Left ventricle myocardium inferior (tissue), 1 donor: ENCODE results near the gene COX4I1. TPM values are rescaled to one million over a fixed set of nuclear protein-coding genes. Genes with fewer than 3 reads are reported as not detected.

ENCODE experiments used
- DNase-seq: peaks from one replicate; pipeline ENCODE4 v3.0.0-alpha.2; 2020
- H3K27ac ChIP-seq: fragments of 200-600 bp; replicated peaks from 2 replicates; pipeline ENCODE4 v1.8.0; 2021
- H3K27me3 ChIP-seq: fragments of 200-600 bp; 2 replicates; pipeline ENCODE4 v1.8.0; 2021; ENCODE audit warnings: low read depth
- H3K36me3 ChIP-seq: fragments of 200-600 bp; 2 replicates; pipeline ENCODE4 v1.8.0; 2021
- H3K4me1 ChIP-seq: fragments of 200-600 bp; 2 replicates; pipeline ENCODE4 v1.8.0; 2021
- H3K4me3 ChIP-seq: fragments of 200-600 bp; 2 replicates; pipeline ENCODE4 v1.8.0; 2021; ENCODE audit warnings: mild to moderate bottlenecking, moderate library complexity
- H3K9me3 ChIP-seq: fragments of 200-600 bp; replicated peaks from 2 replicates; pipeline ENCODE4 v1.8.0; 2021
- CTCF ChIP-seq: fragments of 200-600 bp; IDR thresholded peaks from 2 replicates; pipeline ENCODE4 v1.8.0; 2021; ENCODE audit warnings: antibody characterized with exemption, mild to moderate bottlenecking, borderline replicate concordance
- intact Hi-C: fragments of 100-400 bp; cut with micrococcal nuclease; formaldehyde crosslinking; loops from one replicate; pipeline ENCODE4 v1.11.0; 2022
- total RNA-seq: library from RNA; stranded (reverse); fragmentation: NEBNext Ultra II Directional; extraction: Animal tissue kit (Norgen Biotek cat#: 25700); gene quantifications from one replicate; pipeline ENCODE4 v1.2.1, GENCODE V29; 2021
- donor health status: DM: no; HTN: yes; CAD: no; lungs with severe emphysema.

The COX4I1 gene
- total RNA-seq, 1 donor from 2014 or later: 1,881 TPM

GRCh38 chr16:85838876-85839585 lies 39.5 kb downstream of the COX4I1 start:
- no peak overlapping the region for H3K27ac ChIP-seq
- H3K9me3 ChIP-seq: no peaks in the 10 kb centered on the region
- H3K4me3 ChIP-seq: no peak overlapping the region
- intact Hi-C loops: no loop called here
- H3K36me3 ChIP-seq: no peaks in the 10 kb centered on the region
- no peak for TF ChIP-seq CTCF
- DNase-seq: no peak
- peaks cover 93% of the 10 kb centered on the region for H3K27me3 ChIP-seq
- no peaks in the 10 kb centered on the region for H3K4me1 ChIP-seq

DNA sequence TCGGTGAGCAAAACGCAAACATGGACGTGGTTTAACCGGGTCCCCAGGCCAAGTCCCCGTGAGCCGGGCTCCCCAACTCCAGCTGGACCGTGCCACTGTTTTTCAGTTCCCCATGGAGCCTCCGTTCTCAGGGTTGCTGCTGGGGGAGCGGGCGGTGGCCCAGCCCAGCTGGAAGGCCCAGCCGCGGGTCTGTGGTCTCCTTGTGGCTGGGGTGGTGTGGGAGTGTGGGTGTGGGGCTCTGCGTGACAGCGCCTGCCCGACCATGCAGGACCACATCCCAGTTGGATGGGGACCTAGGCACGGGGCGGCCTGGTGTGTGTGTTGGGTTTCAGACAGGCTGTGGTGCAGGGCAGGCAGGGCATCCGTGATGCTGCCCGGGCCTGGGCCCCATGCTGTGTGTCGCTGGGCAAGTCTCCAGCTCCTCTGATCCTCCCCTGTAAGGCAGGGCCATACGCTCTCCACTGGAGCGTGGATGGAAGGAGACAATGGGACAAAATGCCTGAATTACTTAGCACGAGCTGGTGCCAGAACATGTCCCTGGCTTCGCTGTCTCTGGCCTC lies 40.3 kb downstream of the COX4I1 start:
- peaks cover 94% of the 10 kb centered on the region for H3K27me3 ChIP-seq
- no peaks in the 10 kb centered on the region for H3K4me1 ChIP-seq
- DNase-seq: no peak
- intact Hi-C loops: no loop called here
- no peaks in the 10 kb centered on the region for H3K36me3 ChIP-seq
- TF ChIP-seq CTCF: no peak
- H3K27ac ChIP-seq: no peak overlapping the region
- H3K9me3 ChIP-seq: no peaks in the 10 kb centered on the region
- H3K4me3 ChIP-seq: no peak overlapping the region

- TF ChIP-seq CTCF: no peak
- no peaks in the 10 kb centered on the region for H3K4me1 ChIP-seq
- H3K4me3 ChIP-seq: no peak overlapping the region
- no peak for DNase-seq
- intact Hi-C loops: no loop called here
- no peak overlapping the region for H3K27ac ChIP-seq
- H3K27me3 ChIP-seq: peaks cover 94% of the 10 kb centered on the region
- H3K9me3 ChIP-seq: no peaks in the 10 kb centered on the region
- no peaks in the 10 kb centered on the region for H3K36me3 ChIP-seq
These were observed 40.9 kb downstream of the COX4I1 start for GRCh38 chr16:85840395-85840794.

DNA sequence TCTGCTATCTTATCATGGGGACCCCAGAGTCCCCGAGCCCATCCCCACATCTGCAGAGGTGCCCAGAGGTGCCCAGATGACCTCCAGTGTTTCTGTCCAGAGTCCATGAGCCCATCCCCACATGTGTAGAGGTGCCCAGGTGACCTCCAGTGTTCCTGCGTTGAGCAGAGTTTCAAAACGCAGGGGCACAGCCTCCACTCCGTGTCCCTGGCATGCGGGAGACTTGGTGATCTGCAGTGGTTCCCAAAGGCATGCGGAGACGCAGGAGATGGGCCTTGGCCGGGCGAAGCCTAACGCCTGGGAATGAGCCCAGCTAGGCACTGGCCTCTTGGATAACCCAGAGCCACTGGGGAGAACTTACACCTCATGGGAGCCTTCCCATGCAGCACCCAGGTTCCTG lies 41.3 kb downstream of the COX4I1 start:
- Histone ChIP-seq H3K4me1 (no peaks in the 10 kb centered on the region), H3K36me3 (no peaks in the 10 kb centered on the region), H3K4me3 (no peak overlapping the region), H3K27me3 (peaks cover 92% of the 10 kb centered on the region), H3K9me3 (no peaks in the 10 kb centered on the region), H3K27ac (no peak overlapping the region)
- DNase-seq: no peak
- no peak for TF ChIP-seq CTCF
- intact Hi-C loops: no loop called here

DNA sequence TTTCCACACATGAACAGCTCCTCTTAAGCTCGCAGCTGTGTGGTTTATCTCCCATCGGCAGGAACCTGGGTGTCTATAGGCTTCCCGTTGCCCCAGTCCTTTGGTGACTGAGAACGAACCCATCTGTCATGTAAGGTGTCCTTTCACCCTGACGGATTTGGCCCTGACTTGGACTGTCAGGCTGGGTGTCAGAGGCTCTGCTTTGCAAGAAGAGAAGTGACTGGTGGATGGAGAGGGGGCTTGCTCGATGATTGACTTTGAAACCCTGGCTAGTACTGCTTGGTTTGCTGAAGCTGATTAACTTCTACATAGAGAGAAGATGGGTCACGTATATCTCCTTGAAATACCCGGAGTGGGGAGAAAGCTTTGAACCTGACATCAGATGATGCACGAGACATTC lies 42.9 kb downstream of the COX4I1 start:
- peaks cover 90% of the 10 kb centered on the region for H3K27me3 ChIP-seq
- DNase-seq: no peak

More for the DNA sequence above, 42.9 kb downstream of the COX4I1 start:
- Histone ChIP-seq H3K9me3 (no peaks in the 10 kb centered on the region), H3K36me3 (no peaks in the 10 kb centered on the region), H3K27ac (no peak overlapping the region), H3K4me1 (no peaks in the 10 kb centered on the region), H3K4me3 (no peak overlapping the region)
- no peak for TF ChIP-seq CTCF
- intact Hi-C loops: no loop called here
